Fibroblast of skin of back (primary cell): ENCODE measurements around the gene LIN7A.

Experiments used
- DNase-seq: peaks from one replicate; pipeline ENCODE4 v3.0.0-alpha.2; 2013

LIN7A gene

DNA sequence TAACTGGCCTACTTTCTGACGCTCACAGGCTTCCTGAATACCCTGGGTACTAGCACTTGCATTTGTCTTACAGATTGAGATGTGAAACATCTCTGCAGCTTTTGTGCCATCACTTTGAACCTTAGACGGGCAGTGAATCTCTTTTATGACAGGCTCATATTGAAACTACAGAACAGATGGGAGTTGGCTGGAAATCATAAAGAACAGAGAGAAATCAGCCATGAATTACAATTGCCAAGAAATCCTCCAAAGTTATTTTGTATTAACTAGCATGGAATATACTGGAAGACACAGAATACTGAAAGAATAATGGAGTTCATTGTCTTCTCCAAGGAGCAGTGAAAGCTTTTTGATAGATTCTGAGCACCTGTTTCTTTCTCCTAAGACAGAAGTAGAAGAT, 188.3 kb downstream of the LIN7A start:
- DNase-seq: no peak

DNA sequence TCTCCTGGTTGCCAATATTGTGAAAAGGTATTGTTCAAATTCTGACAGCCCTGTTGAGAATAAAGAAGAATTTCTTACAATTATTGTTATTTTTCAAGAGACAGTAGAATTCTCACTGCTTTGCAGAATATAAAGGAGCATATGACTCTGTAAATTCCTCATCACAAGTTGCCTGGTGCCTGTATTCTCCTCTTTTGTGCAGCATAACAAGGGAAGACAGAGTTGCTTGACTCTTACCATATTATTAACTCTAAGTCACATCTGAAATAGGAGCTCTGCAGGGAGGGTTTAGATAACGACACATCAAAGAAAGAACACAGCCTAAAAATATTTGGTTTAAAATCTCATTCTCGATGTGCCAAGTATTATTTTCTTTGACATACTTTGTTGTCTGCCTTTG, 189.9 kb downstream of the LIN7A start:
- DNase-seq: no peak

DNA sequence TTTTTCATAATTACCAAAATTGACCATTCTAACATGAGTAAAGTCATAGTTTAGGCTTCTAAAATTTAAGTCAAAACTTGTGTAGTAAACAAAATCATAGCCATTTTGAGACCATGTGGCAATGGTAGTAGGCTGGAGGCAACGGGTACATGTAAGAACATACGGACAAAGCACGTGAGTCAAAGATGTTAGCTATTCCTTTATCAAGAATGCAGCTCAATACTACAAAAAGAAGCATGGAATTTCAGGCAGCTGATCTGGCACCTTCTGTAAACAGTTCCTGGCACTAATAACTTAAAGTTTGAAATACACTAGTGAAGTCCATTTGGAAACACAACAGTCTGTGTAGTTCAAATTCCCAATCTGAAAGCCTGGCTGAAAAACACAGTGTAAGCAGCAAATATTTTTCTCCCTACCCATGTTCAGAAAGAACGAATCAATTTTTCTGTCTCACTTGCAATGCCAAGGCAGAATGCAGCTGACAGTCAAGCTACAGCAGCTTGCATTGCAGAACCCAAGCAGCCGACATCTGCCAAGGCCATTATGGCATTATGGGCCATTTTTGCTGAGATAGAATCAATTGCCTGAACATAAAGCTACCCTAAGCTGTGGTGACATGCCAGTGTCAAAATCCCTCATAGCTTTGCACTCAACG, 191.8 kb downstream of the LIN7A start:
- DNase-seq: no peak
